Measurements from ENCODE around the gene PRR18. TPM values are rescaled to one million over a fixed set of nuclear protein-coding genes. Genes with fewer than 3 reads are reported as not detected.

The PRR18 gene
- total and polyA plus RNA-seq, 2 of the 8 experiments (the other 6 are each of a cell fraction or from before 2014, with no cell fraction given): 0.08 to 0.19 TPM

DNA sequence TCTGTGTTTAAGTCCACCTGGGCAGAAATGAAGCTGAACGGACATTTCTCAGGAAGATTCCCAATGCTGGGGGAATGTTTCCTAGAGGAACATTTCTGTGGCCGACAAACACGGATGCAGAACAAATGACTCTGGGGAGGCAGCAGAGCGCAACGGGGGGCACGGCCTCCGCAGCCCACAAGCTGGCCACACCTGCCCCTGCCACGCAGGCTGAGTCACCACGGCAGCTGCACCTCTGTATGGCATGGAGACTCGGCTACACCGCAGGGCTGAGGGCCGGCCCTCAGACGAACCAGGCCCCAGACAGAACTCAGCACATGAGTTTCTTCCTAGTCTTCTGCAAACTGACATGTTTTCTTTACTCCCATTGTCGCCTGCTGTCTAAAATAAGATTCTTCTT, 10.0 kb upstream of the PRR18 start:
- 93% methylated on average over 14 of the region's 14 CpGs; no CpG with 5 or more reads in 1 of the 2 experiments for WGBS, 2 experiments (ENCODE audit: extremely low coverage in 1 of 2, insufficient coverage in 1 of 2, insufficient read length in 1 of 2, insufficient replicate concordance in 2 of 2, low coverage in 1 of 2, low lambda C conversion rate in 2 of 2, missing lambda C conversion rate in 1 of 2)

More for the DNA sequence above, 10.0 kb upstream of the PRR18 start:
- Histone ChIP-seq H4K8ac (ENCODE audit: extremely low read depth, insufficient read depth, low read length) (peak overlapping the region; percentile 51; the same call in 1 of the 2 replicates), H2BK15ac (ENCODE audit: low read length) (no peak overlapping the region), H4K91ac (replicated peaks; ENCODE audit: insufficient read length, low read length) (no peak overlapping the region), H2AFZ (ENCODE audit: low read length) (no peak overlapping the region), H3K18ac (ENCODE audit: extremely low read depth, low read length) (no peak overlapping the region), H3K14ac (ENCODE audit: insufficient read length) (no peak overlapping the region), H2AK5ac (ENCODE audit: low read depth, low read length) (no peak overlapping the region), H3K9ac (replicated peaks in 1 of 4; ENCODE audit: extremely low read depth in 1 of 4, low read depth in 3 of 4, low read length in 3 of 4) (no peak overlapping the region), H3K79me2 (ENCODE audit: control insufficient read depth in 1 of 2, insufficient read depth in 2 of 2, low read length in 2 of 2) (no peaks in the 10 kb centered on the region), H3K36me3 (ENCODE audit: control insufficient read depth in 2 of 4, insufficient read depth in 4 of 4, low read length in 3 of 4) (peaks cover 0 to 19% (median 3%) of the 10 kb centered on the region in 4 experiments; a peak in 3 of 8 replicates), H2BK120ac (replicated peaks; ENCODE audit: low read depth, low read length) (no peak overlapping the region), H2BK20ac (ENCODE audit: low read length) (no peak overlapping the region), H3K4me3 (ENCODE audit: extremely low read depth in 1 of 4, insufficient read depth in 2 of 4, low read depth in 3 of 4, low read length in 4 of 4) (no peak overlapping the region), H3K23ac (ENCODE audit: insufficient read length) (no peak overlapping the region), H2BK12ac (ENCODE audit: low read depth, low read length) (no peak overlapping the region), H3K56ac (replicated peaks; ENCODE audit: insufficient read length, low read depth, low read length) (no peak overlapping the region), H3K4me2 (ENCODE audit: insufficient read depth in 1 of 2, low read depth in 2 of 2, low read length in 2 of 2) (no peak overlapping the region), H2BK5ac (ENCODE audit: low read depth, low read length) (no peak overlapping the region), H3K4me1 (replicated peaks in 1 of 4; ENCODE audit: control insufficient read depth in 3 of 4, insufficient read depth in 4 of 4, low read length in 3 of 4) (0 out of 7 replicates have a peak, but pooled peaks cover 0 to 2% (median 0%) of the 10 kb centered on the region in 4 experiments), H3K27me3 (replicated peaks in 1 of 4; ENCODE audit: control insufficient read depth in 3 of 4, extremely low read depth in 1 of 4, insufficient read depth in 3 of 4, low read length in 3 of 4) (no peaks in the 10 kb centered on the region), H3K79me1 (ENCODE audit: low read depth, low read length) (no peaks in the 10 kb centered on the region; the same call in 1 of the 2 replicates), H3K27ac (ENCODE audit: low read depth, low read length) (no peak overlapping the region), H3K4ac (replicated peaks; ENCODE audit: insufficient read length, low read depth, low read length) (no peak overlapping the region), H4K20me1 (replicated peaks in 1 of 2; ENCODE audit: control insufficient read depth in 1 of 2, insufficient read depth in 2 of 2, low read length in 2 of 2) (peaks cover 0 to under 1% of the 10 kb centered on the region in 2 experiments), H4K5ac (ENCODE audit: insufficient read length, low read depth, low read length) (no peak overlapping the region), H3K9me3 (ENCODE audit: insufficient read depth in 2 of 2, low read depth in 1 of 2, low read length in 1 of 2) (no peaks in the 10 kb centered on the region), H3K23me2 (ENCODE audit: low read depth, low read length) (no peaks in the 10 kb centered on the region)
- DNase-seq (ENCODE audit: low read depth in 1 of 2, low spot score in 2 of 2): no peak
- TF ChIP-seq, protein P1, sequence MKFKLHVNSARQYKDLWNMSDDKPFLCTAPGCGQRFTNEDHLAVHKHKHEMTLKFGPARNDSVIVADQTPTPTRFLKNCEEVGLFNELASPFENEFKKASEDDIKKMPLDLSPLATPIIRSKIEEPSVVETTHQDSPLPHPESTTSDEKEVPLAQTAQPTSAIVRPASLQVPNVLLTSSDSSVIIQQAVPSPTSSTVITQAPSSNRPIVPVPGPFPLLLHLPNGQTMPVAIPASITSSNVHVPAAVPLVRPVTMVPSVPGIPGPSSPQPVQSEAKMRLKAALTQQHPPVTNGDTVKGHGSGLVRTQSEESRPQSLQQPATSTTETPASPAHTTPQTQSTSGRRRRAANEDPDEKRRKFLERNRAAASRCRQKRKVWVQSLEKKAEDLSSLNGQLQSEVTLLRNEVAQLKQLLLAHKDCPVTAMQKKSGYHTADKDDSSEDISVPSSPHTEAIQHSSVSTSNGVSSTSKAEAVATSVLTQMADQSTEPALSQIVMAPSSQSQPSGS (IDR thresholded peaks at IDR 0.05; ENCODE audit: low read length): no peak
- TF ChIP-seq, protein P2, sequence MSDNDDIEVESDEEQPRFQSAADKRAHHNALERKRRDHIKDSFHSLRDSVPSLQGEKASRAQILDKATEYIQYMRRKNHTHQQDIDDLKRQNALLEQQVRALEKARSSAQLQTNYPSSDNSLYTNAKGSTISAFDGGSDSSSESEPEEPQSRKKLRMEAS (IDR thresholded peaks at IDR 0.05): no peak
- CTCF ChIA-PET (ENCODE audit: partially characterized antibody): interaction anchor here (1.1 to 4.0 kb wide), 11 partner anchors 8 to 144 kb away, joined by 3 to 27 read pairs (median 5); no protein-coding TSS in a partner anchor
- FAIRE-seq: no peak
- POLR2A ChIA-PET (ENCODE audit: partially characterized antibody): interaction anchor here (1.1 to 1.7 kb wide), 5 partner anchors 9 to 18 kb away, joined by 3 to 6 read pairs (median 4); partner anchors contain the start of gene PRR18

All from H1 (cell line).